HepG2 (cell line): ENCODE results near the gene BMF. TPM values are rescaled to one million over a fixed set of nuclear protein-coding genes. Genes with fewer than 3 reads are reported as not detected.

Experiments
- ARID5B ChIP-seq: IDR thresholded peaks from 2 replicates; pipeline ENCODE4 v1.4.0; 2020; ENCODE audit warnings: mild to moderate bottlenecking, missing genetic modification reagents
- ERF ChIP-seq: IDR thresholded peaks from 2 replicates; pipeline ENCODE4 v1.6.1; 2018; ENCODE audit warnings: missing biosample characterization, missing genetic modification reagents
- FOSL2 ChIP-seq: sonication (generic); formaldehyde crosslinking; IDR thresholded peaks from 2 replicates; pipeline ENCODE4 v1.4.0; 2020; ENCODE audit warnings: missing genetic modification reagents
- FOXJ3 ChIP-seq: sonication (generic); formaldehyde crosslinking; IDR thresholded peaks from 2 replicates; pipeline ENCODE4 v1.4.0; 2020; ENCODE audit warnings: missing genetic modification reagents, mild to moderate bottlenecking, borderline replicate concordance
- KDM3A ChIP-seq: IDR thresholded peaks from 2 replicates; pipeline ENCODE4 v1.6.1; 2018; ENCODE audit warnings: low read depth, missing compliant biosample characterization
- KDM5A ChIP-seq: fragments of 200-600 bp; sonication (generic); IDR thresholded peaks from 2 replicates; pipeline ENCODE4 v1.7.0; 2018; ENCODE audit warnings: antibody characterized with exemption, mild to moderate bottlenecking, low read length, borderline replicate concordance
- MED8 ChIP-seq: sonication (generic); formaldehyde crosslinking; IDR thresholded peaks from 2 replicates; pipeline ENCODE4 v1.8.1; 2023; ENCODE audit warnings: mild to moderate bottlenecking, missing genetic modification reagents; ENCODE audit not compliant: insufficient replicate concordance
- MNT ChIP-seq: fragments of 450-650 bp; IDR thresholded peaks from 2 replicates; pipeline ENCODE4 v1.6.1; 2016
- NCOA1 ChIP-seq: sonication (generic); formaldehyde crosslinking; IDR thresholded peaks from 2 replicates; pipeline ENCODE4 v1.9.0; 2021; ENCODE audit warnings: missing genetic modification reagents
- PAX8 ChIP-seq: sonication (generic); formaldehyde crosslinking; IDR thresholded peaks from 2 replicates; pipeline ENCODE4 v1.8.0; 2022; ENCODE audit warnings: mild to moderate bottlenecking, missing genetic modification reagents, borderline replicate concordance
- PHF21A ChIP-seq: sonication (generic); formaldehyde crosslinking; IDR thresholded peaks from 2 replicates; pipeline ENCODE4 v1.5.0; 2020; ENCODE audit warnings: mild to moderate bottlenecking, missing genetic modification reagents
- POLR2A ChIP-seq, 2 experiments: IDR thresholded peaks; 2 replicates each; pipeline ENCODE4 v1.6.1; 2011; ENCODE audit warnings: low read depth in 2 of 2, low read length in 2 of 2, mild to moderate bottlenecking in 1 of 2, moderate library complexity in 1 of 2; ENCODE audit not compliant: insufficient read depth in 1 of 2
- POLR2AphosphoS2 ChIP-seq: IDR thresholded peaks from 2 replicates; pipeline ENCODE4 v1.6.1; 2011; ENCODE audit warnings: low read depth, low read length, improper control_type of control experiment
- PPARG ChIP-seq: conservative IDR thresholded peaks from 2 replicates; pipeline ENCODE4 v1.6.1; 2016; ENCODE audit warnings: missing biosample characterization, missing genetic modification reagents
- SIN3B ChIP-seq: fragments of 150-350 bp; IDR thresholded peaks from 2 replicates; pipeline ENCODE4 v1.6.1; 2014; ENCODE audit warnings: low read length
- SPEN ChIP-seq: sonication (generic); formaldehyde crosslinking; IDR thresholded peaks from 2 replicates; pipeline ENCODE4 v1.5.1; 2020; ENCODE audit warnings: low read depth, mild to moderate bottlenecking, missing genetic modification reagents
- ZEB1 ChIP-seq: IDR thresholded peaks from 2 replicates; pipeline ENCODE4 v1.6.1; 2012; ENCODE audit warnings: mild to moderate bottlenecking, low read depth, inconsistent platforms; ENCODE audit not compliant: insufficient replicate concordance
- ZNF34 ChIP-seq: sonication (generic); formaldehyde crosslinking; IDR thresholded peaks from 2 replicates; pipeline ENCODE4 v1.4.0; 2020; ENCODE audit warnings: mild to moderate bottlenecking, missing genetic modification reagents, borderline replicate concordance
- ZNF768 ChIP-seq: sonication (generic); formaldehyde crosslinking; IDR thresholded peaks from 2 replicates; pipeline ENCODE4 v1.4.0; 2020; ENCODE audit warnings: missing genetic modification reagents
- ZNF781 ChIP-seq: sonication (generic); formaldehyde crosslinking; IDR thresholded peaks from 2 replicates; pipeline ENCODE4 v1.5.1; 2020; ENCODE audit warnings: borderline replicate concordance, mild to moderate bottlenecking, missing genetic modification reagents; ENCODE audit errors: not compliant biosample characterization
- ZNF788 ChIP-seq: sonication (generic); formaldehyde crosslinking; IDR thresholded peaks from 2 replicates; pipeline ENCODE4 v1.5.0; 2020; ENCODE audit warnings: mild to moderate bottlenecking, missing genetic modification reagents, borderline replicate concordance
- polyA plus RNA-seq, 8 experiments: library from polyadenylated mRNA; depleted of rRNA in 3 of 8; stranded (reverse) in 7 of 8; unstranded in 1 of 8; fragments of >200 nt; fragmentation: Illumina TruSeq in 4 of 8; extraction: Trizol in 4 of 8; gene quantifications; 2 replicates each; pipeline versions ENCODE4 v1.2.1 to v1.2.3, GENCODE V29; 2011 to 2016; ENCODE audit warnings: low read depth in 4 of 8, missing spikeins in 1 of 8, mixed read lengths in 1 of 8; ENCODE audit not compliant: insufficient read depth in 1 of 8
- total RNA-seq, 5 experiments: library from RNA; depleted of rRNA; stranded (reverse); fragments of >200 nt; fragmentation: Illumina TruSeq; extraction: Trizol; gene quantifications; 2 replicates each; pipeline ENCODE4 v1.2.3, GENCODE V29; 2016; ENCODE audit warnings: low read depth in 1 of 5
- TF ChIP-seq, protein P1 (sequence below): sonication (generic); formaldehyde crosslinking; conservative IDR thresholded peaks from 2 replicates; pipeline ENCODE4 v1.4.0; 2020; ENCODE audit warnings: mild to moderate bottlenecking, missing genetic modification reagents, moderate library complexity

Gene BMF
- total and polyA plus RNA-seq, 2 of the 13 experiments (the other 11 are each of a cell fraction or from before 2014, with no cell fraction given), result 8.7 to 15.9 TPM

DNA sequence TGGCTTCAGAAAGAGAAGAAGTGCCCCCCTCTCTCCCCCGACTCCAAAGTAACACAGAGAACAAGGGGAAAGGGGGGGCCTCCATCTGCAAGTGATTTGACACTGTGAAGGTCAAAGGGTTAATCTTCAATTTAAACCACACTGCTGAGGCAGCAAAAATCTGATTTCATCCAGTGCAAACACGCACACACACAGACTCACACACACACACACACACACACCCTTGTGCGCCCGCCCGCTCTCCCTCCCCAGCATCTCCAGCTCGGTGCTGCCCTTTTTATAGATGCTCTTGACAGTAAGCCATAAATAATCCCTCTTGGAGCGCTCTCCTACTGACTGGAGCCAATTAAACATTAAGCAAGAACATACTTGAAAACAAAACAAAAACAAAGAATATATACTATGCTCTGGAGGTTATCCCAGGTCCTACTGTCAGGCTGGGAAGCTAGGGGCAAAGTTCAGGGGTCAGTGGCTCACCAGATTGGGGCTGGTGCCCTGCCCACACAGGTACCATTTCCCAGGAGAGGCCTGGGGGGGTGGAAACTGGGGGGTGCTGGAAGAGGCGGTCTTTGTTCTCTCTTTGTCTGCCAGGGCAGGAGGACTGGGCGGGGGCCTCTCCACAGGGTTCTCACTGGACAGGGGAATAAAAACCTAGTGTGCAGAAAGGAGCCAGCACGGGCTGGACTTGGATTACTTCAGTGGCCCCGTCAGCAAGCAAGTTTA lies 16.3 kb downstream of the BMF start (continued):
- TF ChIP-seq ARID5B (CRISPR knock-in tag), result peak; percentile 69
- TF ChIP-seq, protein P1, sequence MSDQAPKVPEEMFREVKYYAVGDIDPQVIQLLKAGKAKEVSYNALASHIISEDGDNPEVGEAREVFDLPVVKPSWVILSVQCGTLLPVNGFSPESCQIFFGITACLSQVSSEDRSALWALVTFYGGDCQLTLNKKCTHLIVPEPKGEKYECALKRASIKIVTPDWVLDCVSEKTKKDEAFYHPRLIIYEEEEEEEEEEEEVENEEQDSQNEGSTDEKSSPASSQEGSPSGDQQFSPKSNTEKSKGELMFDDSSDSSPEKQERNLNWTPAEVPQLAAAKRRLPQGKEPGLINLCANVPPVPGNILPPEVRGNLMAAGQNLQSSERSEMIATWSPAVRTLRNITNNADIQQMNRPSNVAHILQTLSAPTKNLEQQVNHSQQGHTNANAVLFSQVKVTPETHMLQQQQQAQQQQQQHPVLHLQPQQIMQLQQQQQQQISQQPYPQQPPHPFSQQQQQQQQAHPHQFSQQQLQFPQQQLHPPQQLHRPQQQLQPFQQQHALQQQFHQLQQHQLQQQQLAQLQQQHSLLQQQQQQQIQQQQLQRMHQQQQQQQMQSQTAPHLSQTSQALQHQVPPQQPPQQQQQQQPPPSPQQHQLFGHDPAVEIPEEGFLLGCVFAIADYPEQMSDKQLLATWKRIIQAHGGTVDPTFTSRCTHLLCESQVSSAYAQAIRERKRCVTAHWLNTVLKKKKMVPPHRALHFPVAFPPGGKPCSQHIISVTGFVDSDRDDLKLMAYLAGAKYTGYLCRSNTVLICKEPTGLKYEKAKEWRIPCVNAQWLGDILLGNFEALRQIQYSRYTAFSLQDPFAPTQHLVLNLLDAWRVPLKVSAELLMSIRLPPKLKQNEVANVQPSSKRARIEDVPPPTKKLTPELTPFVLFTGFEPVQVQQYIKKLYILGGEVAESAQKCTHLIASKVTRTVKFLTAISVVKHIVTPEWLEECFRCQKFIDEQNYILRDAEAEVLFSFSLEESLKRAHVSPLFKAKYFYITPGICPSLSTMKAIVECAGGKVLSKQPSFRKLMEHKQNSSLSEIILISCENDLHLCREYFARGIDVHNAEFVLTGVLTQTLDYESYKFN (CRISPR knock-in tag), result peak; percentile 93
- no peak; the same call in 1 of the 2 replicates for TF ChIP-seq ZNF788
- TF ChIP-seq PPARG (CRISPR knock-in tag), result peak; percentile 41; the same call in 1 of the 2 replicates
- TF ChIP-seq NCOA1 (CRISPR knock-in tag), result peak; percentile 52; the same call in 1 of the 2 replicates
- peak; percentile 97 for TF ChIP-seq PHF21A (CRISPR knock-in tag)
- TF ChIP-seq SPEN (CRISPR knock-in tag), result peak; percentile 88
- TF ChIP-seq ERF (CRISPR knock-in tag), result peak; percentile 18; the same call in 1 of the 2 replicates
- no peak for TF ChIP-seq KDM3A (CRISPR knock-in tag)
- TF ChIP-seq PAX8 (CRISPR knock-in tag), result no peak
- peak in 1 of 2 experiments; percentile 46; a peak in 1 of 4 replicates for TF ChIP-seq POLR2A (IDR thresholded peaks at IDR 0.05; ENCODE audit: insufficient read depth in 1 of 2, low read depth in 2 of 2, low read length in 2 of 2)
- TF ChIP-seq FOXJ3 (CRISPR knock-in tag), result no peak
- TF ChIP-seq MNT, result no peak
- peak; percentile 56 for TF ChIP-seq MED8 (CRISPR knock-in tag)
- TF ChIP-seq ZNF34 (CRISPR knock-in tag), result no peak
- 0 out of 2 replicates have a peak, but pooled peaks have one; percentile 68 for TF ChIP-seq POLR2AphosphoS2
- TF ChIP-seq SIN3B, result no peak
- peak; percentile 49 for TF ChIP-seq FOSL2 (CRISPR knock-in tag)
- peak; percentile 51; the same call in 1 of the 2 replicates for TF ChIP-seq KDM5A
- TF ChIP-seq ZEB1, result peak; percentile 91
- TF ChIP-seq ZNF768 (CRISPR knock-in tag), result 0 out of 2 replicates have a peak, but pooled peaks have one; percentile 4
- no peak for TF ChIP-seq ZNF781
